Activated CD8-positive, alpha-beta memory T cell treated with anti-CD3 and anti-CD28 coated beads for 24 hours (primary cell): ENCODE results near the gene L1CAM.

Source experiments
- DNase-seq: peaks from one replicate; pipeline ENCODE4 v3.0.0-alpha.2; 2020

Gene L1CAM

GRCh38 chrX:153885968-153886903, at the start of gene L1CAM:
Gene L1CAM (minus strand): TSS chrX:153886173. CDS start chrX:153875836, 10,337 bp downstream.
- DNase-seq, result no peak

- peak; percentile 81 for DNase-seq
Observed at GRCh38 chrX:153935326-153935851, 49.4 kb upstream of the L1CAM start.

GRCh38 chrX:153934762-153935325, 48.9 kb upstream of the L1CAM start, which contains the start of gene NAA10:
Gene NAA10 (minus strand): TSS chrX:153935037. CDS start chrX:153934904, 133 bp downstream.
- DNase-seq, result peak; percentile 85

GRCh38 chrX:153934148-153934761, 48.3 kb upstream of the L1CAM start:
- no peak for DNase-seq

- no peak for DNase-seq
Observed at GRCh38 chrX:153933748-153934147, 47.8 kb upstream of the L1CAM start.

- no peak for DNase-seq
Observed at GRCh38 chrX:153932220-153932915, 46.4 kb upstream of the L1CAM start.

- DNase-seq, result no peak
Observed at GRCh38 chrX:153931748-153932147, 45.8 kb upstream of the L1CAM start.

GRCh38 chrX:153931151-153931550, 45.2 kb upstream of the L1CAM start:
- no peak for DNase-seq

- no peak for DNase-seq
Observed at GRCh38 chrX:153930011-153930910, 44.3 kb upstream of the L1CAM start.

GRCh38 chrX:153929576-153929975, 43.6 kb upstream of the L1CAM start:
- DNase-seq, result no peak

GRCh38 chrX:153928846-153929245, 42.9 kb upstream of the L1CAM start:
- no peak for DNase-seq

GRCh38 chrX:153927922-153928760, 42.2 kb upstream of the L1CAM start:
- DNase-seq, result peak; percentile 95

- no peak for DNase-seq
Observed at GRCh38 chrX:153927672-153927921, 41.6 kb upstream of the L1CAM start.

GRCh38 chrX:153926858-153927671, 41.1 kb upstream of the L1CAM start:
- peak; percentile 85 for DNase-seq

GRCh38 chrX:153926552-153926857, 40.5 kb upstream of the L1CAM start:
- DNase-seq, result no peak

GRCh38 chrX:153925739-153926551, 40.0 kb upstream of the L1CAM start, which contains the start of gene ARHGAP4:
Gene ARHGAP4 (minus strand): TSS chrX:153926264. CDS start chrX:153926202, 62 bp downstream.
- peak; percentile 78 for DNase-seq

GRCh38 chrX:153925387-153925738, 39.4 kb upstream of the L1CAM start:
- DNase-seq, result no peak

- no peak for DNase-seq
Observed at GRCh38 chrX:153924149-153924861, 38.3 kb upstream of the L1CAM start.
